ENCODE data around the gene TUBB1.
"Not testable (repeated sequence)": the region's sequence is repeated elsewhere in the genome, so short reads cannot be mapped to it uniquely, and the experiment has no call there.

TUBB1 gene

GRCh38 chr20:59006864-59007664, 12.2 kb upstream of the TUBB1 start, which contains the start of gene CTSZ:
Gene CTSZ (minus strand): TSS chr20:59007254. CDS start chr20:59007128, 126 bp downstream.
- FAIRE-seq: no peak

DNA sequence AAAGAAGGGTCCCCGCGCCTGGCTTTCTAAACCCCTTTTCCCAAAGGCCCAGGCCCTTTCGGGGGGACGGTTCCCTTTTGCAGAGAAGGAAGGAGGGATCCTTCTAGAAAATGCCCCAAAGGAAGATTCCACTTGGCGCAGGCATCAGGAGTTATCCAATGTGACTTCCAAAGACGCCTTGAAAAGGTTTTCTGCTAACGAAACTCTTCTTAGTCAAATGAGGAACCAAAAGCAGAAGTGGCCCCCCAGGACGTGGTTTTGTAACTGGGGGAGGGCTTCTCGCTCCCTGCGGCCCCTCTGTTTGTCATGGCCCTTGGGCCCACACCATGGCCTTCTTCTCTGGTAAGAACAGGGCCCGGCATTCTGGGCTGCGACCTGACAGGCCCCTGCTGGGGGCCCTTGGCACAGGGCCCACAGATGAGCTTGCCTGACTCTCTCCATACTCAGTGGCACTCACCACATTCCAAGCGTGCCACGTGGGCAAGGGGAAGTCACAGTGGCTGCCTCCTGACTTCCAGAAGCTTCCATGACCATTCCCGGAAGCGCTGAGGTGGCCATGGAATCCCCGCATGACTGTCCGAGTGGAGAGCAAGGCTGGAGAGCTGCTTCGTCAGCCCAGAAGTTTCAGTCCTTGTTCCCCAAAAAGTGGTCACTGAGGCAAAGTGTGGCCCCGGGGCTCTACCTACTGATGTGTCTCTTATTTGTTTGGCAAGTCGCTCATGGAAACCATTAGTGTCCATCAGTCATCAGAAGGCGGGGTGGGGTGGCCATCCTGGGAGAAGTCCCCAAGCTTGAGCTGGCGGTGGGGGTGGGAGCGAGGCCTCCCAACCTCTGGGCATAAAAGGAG, 11.3 kb upstream of the TUBB1 start:
- FAIRE-seq: no peak

- no peak for FAIRE-seq
Observed at GRCh38 chr20:59008715-59009336, 10.4 kb upstream of the TUBB1 start.

DNA sequence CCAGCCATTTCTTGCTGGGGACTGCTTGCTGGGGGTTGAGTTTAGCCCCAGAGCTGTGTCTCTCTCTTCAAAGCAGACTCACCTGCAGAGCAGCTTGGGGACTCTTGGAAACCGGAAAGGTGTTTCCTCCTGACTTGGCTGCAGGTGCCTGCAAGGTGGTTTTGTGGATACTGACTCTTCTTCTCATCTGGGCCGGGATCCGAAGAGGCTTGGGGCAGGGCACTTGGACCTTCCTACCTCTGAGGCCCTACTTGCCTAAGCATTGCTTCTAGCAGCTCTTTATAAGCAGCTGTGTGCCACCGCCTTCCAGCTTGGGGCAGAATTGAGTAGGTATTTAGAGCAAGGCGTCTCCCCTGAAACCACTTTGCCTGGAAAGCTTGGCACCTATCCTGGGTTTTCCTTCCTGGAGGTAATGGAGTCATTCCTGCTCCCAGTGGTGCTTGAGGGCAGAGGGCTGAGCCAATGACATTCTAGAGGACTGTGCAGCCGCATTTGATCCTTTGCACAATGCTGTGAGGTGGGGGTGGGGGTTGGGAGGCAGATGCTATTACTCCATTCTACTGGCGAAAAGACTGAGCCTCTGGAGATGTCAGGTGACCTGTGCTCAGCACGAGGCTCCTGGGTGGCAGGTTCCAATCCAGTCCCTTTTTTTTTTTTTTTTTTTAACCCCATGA, 8.8 kb upstream of the TUBB1 start:
- FAIRE-seq: no peak

DNA sequence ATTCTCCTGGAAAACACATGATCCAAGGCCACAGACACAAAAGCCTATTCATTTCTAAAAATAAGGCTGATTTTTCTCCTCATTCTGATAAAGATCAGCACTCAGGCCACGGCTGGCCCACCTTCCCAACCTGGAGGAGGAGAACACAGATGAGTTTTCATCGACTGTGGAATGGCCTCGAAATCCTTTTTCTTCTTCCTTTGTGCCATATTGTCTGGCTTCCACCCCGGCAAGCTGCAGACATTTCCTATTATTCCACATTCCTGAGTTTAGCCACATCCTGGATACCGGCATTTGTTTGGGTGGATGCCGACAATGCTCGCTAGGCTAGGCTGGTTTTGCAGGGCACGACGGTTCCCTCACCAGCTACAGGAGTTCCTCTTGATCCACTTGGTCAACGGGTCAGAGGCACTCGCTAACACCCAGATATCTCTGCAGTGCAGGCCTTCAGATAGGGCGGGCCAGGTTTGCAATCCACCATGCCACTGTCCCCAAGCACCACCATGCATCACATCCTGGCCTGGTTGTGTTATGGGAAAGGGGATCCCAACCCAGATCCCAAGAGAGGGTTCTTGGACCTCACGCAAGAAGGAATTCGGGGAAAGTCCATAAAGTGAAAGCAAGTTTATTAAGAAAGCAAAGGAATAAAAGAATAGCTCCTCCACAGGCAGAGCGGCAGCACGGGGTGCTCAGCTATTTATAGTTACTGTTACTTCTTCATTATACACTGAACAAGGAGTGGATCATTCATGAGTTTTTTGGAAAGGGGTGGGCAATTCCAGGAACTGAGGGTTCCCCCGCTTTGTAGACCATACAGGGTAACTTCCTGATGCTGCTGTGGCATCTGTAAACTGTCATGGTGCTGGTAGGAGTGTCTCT, 8.0 kb upstream of the TUBB1 start:
- no peak for FAIRE-seq

GRCh38 chr20:59011874-59012157, 7.4 kb upstream of the TUBB1 start:
- not testable (repeated sequence) for FAIRE-seq

- no peak for FAIRE-seq
Observed at GRCh38 chr20:59013031-59013951, 5.9 kb upstream of the TUBB1 start.

DNA sequence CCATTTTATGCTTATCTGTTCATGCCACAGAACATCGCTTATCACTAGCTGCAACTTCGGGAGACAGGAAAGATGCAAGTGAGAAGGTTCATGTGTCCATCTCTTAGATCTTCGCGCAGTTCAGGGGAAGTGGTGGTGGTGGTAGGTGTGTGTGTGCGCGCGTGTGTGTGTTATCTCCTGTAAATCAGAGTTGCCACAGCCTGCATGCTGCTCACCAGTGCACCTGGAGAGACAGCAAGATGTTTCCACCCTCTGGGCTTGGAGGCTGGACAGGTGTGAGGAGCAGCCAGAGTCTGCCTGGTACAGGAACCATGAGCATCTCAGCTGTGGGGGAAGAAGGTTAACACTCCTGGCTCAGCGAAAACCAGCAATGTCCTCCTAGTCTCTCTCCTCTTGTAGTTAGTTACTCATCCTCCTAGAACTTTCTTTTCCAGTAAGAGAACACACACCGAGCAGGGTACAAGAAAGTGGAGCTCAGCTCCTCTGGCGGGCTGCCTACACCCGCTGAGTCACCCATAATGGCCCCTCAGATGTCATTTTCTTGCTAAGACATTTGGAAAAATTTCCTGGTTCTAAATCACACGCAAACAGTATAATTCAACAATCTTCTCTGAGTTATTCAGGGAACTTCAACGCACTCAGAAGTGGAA, 5.1 kb upstream of the TUBB1 start:
- FAIRE-seq: no peak

GRCh38 chr20:59014680-59015389, 4.4 kb upstream of the TUBB1 start:
- no peak for FAIRE-seq

- no peak for FAIRE-seq
Observed at GRCh38 chr20:59015411-59015810, 3.8 kb upstream of the TUBB1 start.

DNA sequence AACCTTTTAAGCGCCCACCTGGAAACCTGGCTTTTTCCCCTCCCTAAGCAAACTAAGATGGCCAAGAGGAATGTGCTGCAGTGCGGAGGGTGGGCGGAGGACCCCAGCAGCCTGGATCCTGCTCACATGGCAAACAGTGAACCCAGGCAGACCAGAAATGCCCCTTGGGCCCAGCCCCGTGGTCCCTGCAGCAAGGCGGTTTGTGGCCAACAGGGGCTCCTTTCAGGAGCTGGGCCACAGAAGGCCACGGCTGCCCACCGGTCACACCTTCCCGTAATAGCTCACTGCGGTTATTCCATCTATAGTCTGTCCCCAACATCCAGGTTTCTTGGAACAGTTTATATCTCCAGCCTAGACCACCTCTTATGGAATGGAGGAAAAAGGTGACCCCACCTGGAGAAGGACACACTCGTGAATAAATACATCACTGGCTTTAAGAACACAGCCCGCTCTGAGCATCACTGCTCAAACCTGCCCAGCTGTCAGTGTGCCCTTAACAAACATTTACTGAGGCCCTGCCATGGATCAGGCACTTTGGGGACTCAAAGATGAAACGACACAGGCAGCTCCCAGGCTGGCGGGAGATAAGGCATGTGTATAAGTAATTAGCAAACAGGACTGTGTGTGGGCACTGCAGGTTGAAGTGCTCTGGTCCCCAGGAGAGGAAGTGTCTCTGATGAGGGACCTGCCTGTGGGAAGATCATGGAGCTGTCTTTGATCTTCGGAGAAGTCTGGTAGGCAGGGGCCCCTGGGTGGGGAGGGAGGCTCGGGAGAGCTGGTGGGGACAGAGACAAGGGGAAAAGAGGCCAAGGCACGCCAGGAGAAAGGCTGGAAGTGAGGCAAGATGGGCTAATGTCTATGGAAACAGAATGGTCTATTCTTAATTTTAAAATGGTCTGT, 3.2 kb upstream of the TUBB1 start:
- FAIRE-seq: no peak

GRCh38 chr20:59016795-59017492, 2.3 kb upstream of the TUBB1 start:
- FAIRE-seq: no peak

GRCh38 chr20:59017493-59018231, 1.6 kb upstream of the TUBB1 start:
- no peak for FAIRE-seq

DNA sequence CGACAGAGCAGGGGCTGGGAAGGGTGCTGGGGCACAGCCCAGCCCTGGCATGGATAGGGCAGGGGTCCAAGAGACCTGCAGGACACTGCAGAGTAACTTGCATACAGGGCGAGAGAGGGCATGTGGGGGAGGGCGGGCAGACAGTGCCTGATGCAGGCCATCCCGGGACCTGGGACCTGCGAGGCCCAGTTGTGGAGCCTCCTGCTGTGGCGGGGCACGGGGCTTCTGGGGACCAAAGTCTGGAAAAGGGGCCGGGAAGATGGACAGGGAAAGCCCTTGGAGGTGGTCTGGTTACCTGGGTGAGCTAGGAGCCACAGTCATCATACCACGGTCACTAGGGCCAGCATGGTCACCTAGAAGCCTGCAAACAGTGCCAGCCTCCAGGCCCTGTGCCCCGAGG, 412 bp upstream of the TUBB1 start:
- FAIRE-seq: no peak

- no peak for FAIRE-seq
Observed at GRCh38 chr20:59020938-59021551, 1.8 kb downstream of the TUBB1 start.

DNA sequence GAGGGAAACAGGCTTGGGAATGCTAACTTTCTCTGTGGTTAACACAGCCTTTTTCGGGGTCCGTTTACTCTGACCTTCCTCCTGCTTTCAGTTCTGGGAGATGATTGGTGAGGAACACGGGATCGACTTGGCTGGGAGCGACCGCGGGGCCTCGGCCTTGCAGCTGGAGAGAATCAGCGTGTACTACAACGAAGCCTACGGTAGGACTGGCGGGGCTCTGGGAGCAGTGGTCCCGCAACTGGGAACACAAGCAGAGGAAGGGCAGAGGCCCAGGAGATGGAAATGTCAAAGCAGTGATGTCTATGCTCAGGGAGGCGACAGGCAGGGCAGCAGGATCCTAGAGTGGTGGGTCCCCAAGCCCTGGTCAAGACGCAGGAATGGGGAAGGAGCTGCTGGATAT, 3.5 kb downstream of the TUBB1 start:
- no peak for FAIRE-seq

DNA sequence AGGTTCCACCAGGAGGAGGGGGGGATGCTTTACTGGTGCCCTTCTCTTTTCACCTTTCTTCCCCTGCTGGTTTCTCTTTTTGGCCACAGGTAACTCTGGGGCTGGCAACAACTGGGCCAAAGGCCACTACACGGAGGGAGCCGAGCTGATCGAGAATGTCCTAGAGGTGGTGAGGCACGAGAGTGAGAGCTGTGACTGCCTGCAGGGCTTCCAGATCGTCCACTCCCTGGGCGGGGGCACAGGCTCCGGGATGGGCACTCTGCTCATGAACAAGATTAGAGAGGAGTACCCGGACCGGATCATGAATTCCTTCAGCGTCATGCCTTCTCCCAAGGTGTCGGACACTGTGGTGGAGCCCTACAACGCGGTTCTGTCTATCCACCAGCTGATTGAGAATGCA, 4.4 kb downstream of the TUBB1 start:
- FAIRE-seq: no peak
